Keratinocyte (primary cell): ENCODE measurements around the gene PTPRD. TPM values are rescaled to one million over a fixed set of nuclear protein-coding genes. Genes with fewer than 3 reads are reported as not detected.
A peak's percentile ranks its signal among the peaks of the same experiment; 100 is the strongest.
"Not testable (repeated sequence)": the region's sequence is repeated elsewhere in the genome, so short reads cannot be mapped to it uniquely, and the experiment has no call there.

Experiments used
- DNase-seq: peaks from one replicate; pipeline ENCODE4 v3.0.0-alpha.2; 2011; ENCODE audit warnings: low read depth, missing footprints, low spot score
- FAIRE-seq: peaks from 2 replicates; lab custom pipeline; 2011; peaks lifted over from hg19 to GRCh38; lab: Jason Lieb, UNC
- H2AFZ ChIP-seq: 2 replicates; pipeline ENCODE4 v1.6.0; 2012; ENCODE audit warnings: low read length, control low read depth, inconsistent platforms; ENCODE audit not compliant: control insufficient read depth
- H3K27ac ChIP-seq: 2 replicates; pipeline ENCODE4 v1.5.1; 2011; ENCODE audit warnings: low read length; ENCODE audit not compliant: control insufficient read depth, insufficient read depth
- H3K27me3 ChIP-seq: 3 replicates; pipeline ENCODE4 v1.6.0; 2011; ENCODE audit warnings: low read length; ENCODE audit not compliant: control insufficient read depth, insufficient read depth; ENCODE audit errors: extremely low read depth
- H3K36me3 ChIP-seq, 2 experiments: 2 replicates in 1 of 2; 3 replicates in 1 of 2; pipeline ENCODE4 v1.5.1; 2011; ENCODE audit warnings: low read length in 2 of 2, mild to moderate bottlenecking in 1 of 2; ENCODE audit not compliant: control insufficient read depth in 2 of 2, insufficient read depth in 2 of 2; ENCODE audit errors: extremely low read depth in 1 of 2
- H3K4me1 ChIP-seq: 3 replicates; pipeline ENCODE4 v1.5.1; 2011; ENCODE audit warnings: low read length; ENCODE audit not compliant: control insufficient read depth, insufficient read depth; ENCODE audit errors: extremely low read depth
- H3K4me2 ChIP-seq: 3 replicates; pipeline ENCODE4 v1.6.0; 2011; ENCODE audit warnings: low read depth, low read length; ENCODE audit not compliant: control insufficient read depth, insufficient read depth; ENCODE audit errors: extremely low read depth
- H3K4me3 ChIP-seq, 3 experiments: fragments of 200-600 bp in 1 of 3; sonication (generic) in 1 of 3; 2 replicates in 2 of 3; 3 replicates in 1 of 3; pipeline ENCODE4 v1.5.1; 2011 to 2016; ENCODE audit warnings: low read length in 3 of 3, mild to moderate bottlenecking in 3 of 3, control low read depth in 2 of 3, inconsistent platforms in 1 of 3, low read depth in 1 of 3, mixed read lengths in 1 of 3, mixed run types in 1 of 3, moderate library complexity in 1 of 3; ENCODE audit not compliant: control insufficient read depth in 2 of 3, insufficient read depth in 2 of 3; ENCODE audit errors: extremely low read depth in 1 of 3
- H3K79me2 ChIP-seq: 2 replicates; pipeline ENCODE4 v1.6.0; 2012; ENCODE audit warnings: low read length; ENCODE audit not compliant: control insufficient read depth, insufficient read depth
- H3K9ac ChIP-seq: 3 replicates; pipeline ENCODE4 v1.6.0; 2011; ENCODE audit warnings: low read length; ENCODE audit not compliant: control insufficient read depth, insufficient read depth; ENCODE audit errors: extremely low read depth
- H3K9me1 ChIP-seq: 3 replicates; pipeline ENCODE4 v1.6.0; 2011; ENCODE audit warnings: low read length; ENCODE audit not compliant: control insufficient read depth, insufficient read depth; ENCODE audit errors: extremely low read depth
- H3K9me3 ChIP-seq: 2 replicates; pipeline ENCODE4 v1.5.1; 2012; ENCODE audit warnings: low read depth, low read length; ENCODE audit not compliant: control insufficient read depth
- H4K20me1 ChIP-seq: 3 replicates; pipeline ENCODE4 v1.6.0; 2011; ENCODE audit warnings: low read length; ENCODE audit not compliant: control insufficient read depth, insufficient read depth; ENCODE audit errors: extremely low read depth
- CTCF ChIP-seq, 3 experiments: IDR thresholded peaks in 1 of 3; conservative IDR thresholded peaks in 1 of 3; optimal IDR thresholded peaks in 1 of 3; 2 replicates in 2 of 3; 3 replicates in 1 of 3; pipeline versions ENCODE3 to v1.5.1; 2011; ENCODE audit warnings: low read length in 3 of 3, mild to moderate bottlenecking in 3 of 3, moderate library complexity in 2 of 3, control low read depth in 1 of 3, inconsistent platforms in 1 of 3; ENCODE audit not compliant: insufficient read depth in 2 of 3; ENCODE audit errors: extremely low read depth in 1 of 3
- EZH2 ChIP-seq: IDR thresholded peaks from one replicate; pipeline ENCODE4 v1.6.1; 2012; ENCODE audit warnings: inconsistent platforms, mild to moderate bottlenecking, low read length, moderate library complexity
- dilution Hi-C: fragments of 300-500 bp; cut with MboI; formaldehyde crosslinking; loops from one replicate; pipeline ENCODE4 v1.7.0; 2020; ENCODE audit warnings: low sequenced_read_pairs; ENCODE audit not compliant: extremely low pct_ligation_motif_present
- polyA plus RNA-seq, 5 experiments: library from polyadenylated mRNA; depleted of rRNA in 3 of 5; stranded (reverse) in 3 of 5; stranded (forward) in 1 of 5; unstranded in 1 of 5; fragments of >200 nt; gene quantifications; 1 replicate in 1 of 5; 2 replicates in 3 of 5; 3 replicates in 1 of 5; pipeline versions ENCODE4 v1.2.1 to v1.2.3, GENCODE V29; 2011 to 2012; ENCODE audit warnings: missing spikeins in 2 of 5, low read depth in 1 of 5, low replicate concordance in 1 of 5

Gene PTPRD
- polyA plus RNA-seq, 1 donor (not counting 4 experiments of a cell fraction or from before 2014, with no cell fraction given): 0.10 TPM

GRCh38 chr9:10488937-10489336, 123.9 kb downstream of the PTPRD start:
- Histone ChIP-seq H3K36me3 (no peaks in the 10 kb centered on the region), H3K27ac (no peak overlapping the region), H3K4me3 (no peak overlapping the region), H3K79me2 (no peaks in the 10 kb centered on the region), H3K9ac (no peak overlapping the region), H3K9me1 (no peaks in the 10 kb centered on the region), H3K9me3 (no peaks in the 10 kb centered on the region), H3K4me2 (no peak overlapping the region), H2AFZ (no peak overlapping the region), H4K20me1 (no peaks in the 10 kb centered on the region), H3K4me1 (no peaks in the 10 kb centered on the region), H3K27me3 (no peaks in the 10 kb centered on the region)
- TF ChIP-seq EZH2 (no peak), CTCF (optimal IDR thresholded peaks at IDR 0.05 in 1 of 3, IDR thresholded peaks at IDR 0.05 in 1 of 3, conservative IDR thresholded peaks at IDR 0.05 in 1 of 3; ENCODE audit: extremely low read depth in 1 of 3, insufficient read depth in 2 of 3, low read length in 3 of 3) (no peak)
- no peak for FAIRE-seq
- no peak for DNase-seq
- dilution Hi-C loops: no loop called here

DNA sequence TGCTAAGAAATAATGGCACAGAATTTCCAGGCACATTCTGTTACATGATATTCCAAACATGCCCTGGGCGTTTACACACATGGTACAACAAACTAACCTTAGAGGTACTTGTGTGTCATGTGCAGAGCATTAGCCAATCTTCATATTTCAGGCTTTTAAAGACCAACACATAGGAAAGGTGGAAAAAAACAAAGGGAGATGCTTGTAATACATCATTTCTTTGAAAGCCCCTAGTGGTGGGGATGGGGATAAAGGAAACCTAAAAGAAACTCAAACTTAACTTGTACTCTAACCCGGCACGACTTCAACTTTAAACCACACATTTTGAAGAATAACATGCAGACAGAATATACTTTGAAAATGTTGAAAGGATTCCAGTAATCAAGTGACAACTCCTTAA, 133.6 kb downstream of the PTPRD start:
- no peaks in the 10 kb centered on the region for H4K20me1 ChIP-seq
- no peaks in the 10 kb centered on the region for H3K79me2 ChIP-seq
- TF ChIP-seq CTCF (optimal IDR thresholded peaks at IDR 0.05 in 1 of 3, IDR thresholded peaks at IDR 0.05 in 1 of 3, conservative IDR thresholded peaks at IDR 0.05 in 1 of 3; ENCODE audit: extremely low read depth in 1 of 3, insufficient read depth in 2 of 3, low read length in 3 of 3) (peak in 2 of 3 experiments; percentile 15 to 31), EZH2 (no peak)
- DNase-seq (no peak), FAIRE-seq (no peak)
- H3K9me1 ChIP-seq: no peaks in the 10 kb centered on the region
- no peak overlapping the region for H3K4me3 ChIP-seq
- dilution Hi-C loops: no loop called here
- no peak overlapping the region for H3K4me2 ChIP-seq
- H3K9ac ChIP-seq: no peak overlapping the region
- no peaks in the 10 kb centered on the region for H3K27me3 ChIP-seq
- no peaks in the 10 kb centered on the region for H3K4me1 ChIP-seq
- no peaks in the 10 kb centered on the region for H3K36me3 ChIP-seq
- no peak overlapping the region for H2AFZ ChIP-seq
- H3K27ac ChIP-seq: no peak overlapping the region
- H3K9me3 ChIP-seq: no peaks in the 10 kb centered on the region

DNA sequence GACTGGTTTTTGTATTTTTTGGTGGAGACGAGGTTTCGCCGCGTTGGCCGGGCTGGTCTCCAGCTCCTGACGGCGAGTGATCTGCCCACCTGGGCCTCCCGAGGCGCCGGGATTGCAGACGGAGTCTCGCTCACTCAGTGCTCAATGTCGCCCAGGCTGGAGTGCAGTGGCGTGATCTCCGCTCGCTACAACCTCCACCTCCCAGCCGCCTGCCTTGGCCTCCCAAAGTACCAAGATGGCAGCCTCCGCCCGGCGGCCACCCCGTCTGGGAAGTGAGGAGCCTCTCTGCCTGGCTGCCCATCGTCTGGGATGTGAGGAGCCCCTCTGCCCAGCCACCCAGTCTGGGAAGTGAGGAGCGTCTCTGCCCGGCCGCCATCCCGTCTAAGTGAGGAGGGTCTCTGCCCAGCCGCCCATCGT, 163.6 kb downstream of the PTPRD start:
- H3K4me2 ChIP-seq, H3K27me3 ChIP-seq, H3K4me1 ChIP-seq, H3K9me1 ChIP-seq, DNase-seq, H3K4me3 ChIP-seq, H3K79me2 ChIP-seq, FAIRE-seq, H2AFZ ChIP-seq, H3K9me3 ChIP-seq, H3K9ac ChIP-seq, H3K27ac ChIP-seq, dilution Hi-C loops, H4K20me1 ChIP-seq, H3K36me3 ChIP-seq: not testable (repeated sequence)
